ENCODE data around the gene PITPNC1.

DNA sequence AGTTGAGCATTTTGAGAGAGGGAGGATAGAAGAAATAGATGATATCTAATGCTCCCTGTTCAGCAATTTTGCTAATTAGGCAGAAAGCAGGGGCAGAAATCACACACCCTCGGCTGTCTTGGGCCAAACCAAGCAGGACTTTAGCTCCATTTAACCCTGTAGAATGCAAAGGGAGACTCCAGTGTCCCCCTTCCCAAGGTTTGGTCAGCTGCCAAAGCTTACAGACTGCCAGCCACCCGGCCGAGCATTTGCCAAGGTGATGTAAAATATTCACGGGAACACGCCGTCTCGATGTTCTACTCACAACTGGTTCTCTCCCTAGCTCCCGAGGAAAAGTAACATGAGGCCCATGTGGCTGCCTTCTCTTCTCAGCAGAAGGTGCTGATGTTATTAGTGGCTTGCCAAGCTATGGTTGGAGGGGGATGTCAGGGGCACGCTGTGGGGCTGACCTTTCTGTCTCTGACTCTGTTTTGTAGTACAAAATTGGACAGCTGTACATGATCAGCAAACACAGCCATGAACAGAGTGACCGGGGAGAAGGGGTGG, 155.3 kb downstream of the PITPNC1 start:
- TF ChIP-seq, protein P1, sequence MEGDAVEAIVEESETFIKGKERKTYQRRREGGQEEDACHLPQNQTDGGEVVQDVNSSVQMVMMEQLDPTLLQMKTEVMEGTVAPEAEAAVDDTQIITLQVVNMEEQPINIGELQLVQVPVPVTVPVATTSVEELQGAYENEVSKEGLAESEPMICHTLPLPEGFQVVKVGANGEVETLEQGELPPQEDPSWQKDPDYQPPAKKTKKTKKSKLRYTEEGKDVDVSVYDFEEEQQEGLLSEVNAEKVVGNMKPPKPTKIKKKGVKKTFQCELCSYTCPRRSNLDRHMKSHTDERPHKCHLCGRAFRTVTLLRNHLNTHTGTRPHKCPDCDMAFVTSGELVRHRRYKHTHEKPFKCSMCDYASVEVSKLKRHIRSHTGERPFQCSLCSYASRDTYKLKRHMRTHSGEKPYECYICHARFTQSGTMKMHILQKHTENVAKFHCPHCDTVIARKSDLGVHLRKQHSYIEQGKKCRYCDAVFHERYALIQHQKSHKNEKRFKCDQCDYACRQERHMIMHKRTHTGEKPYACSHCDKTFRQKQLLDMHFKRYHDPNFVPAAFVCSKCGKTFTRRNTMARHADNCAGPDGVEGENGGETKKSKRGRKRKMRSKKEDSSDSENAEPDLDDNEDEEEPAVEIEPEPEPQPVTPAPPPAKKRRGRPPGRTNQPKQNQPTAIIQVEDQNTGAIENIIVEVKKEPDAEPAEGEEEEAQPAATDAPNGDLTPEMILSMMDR (IDR thresholded peaks at IDR 0.05) = no peak
- TF ChIP-seq POLR2A (IDR thresholded peaks at IDR 0.05) = no peak
